D721Med (cell line): ENCODE data around the gene HMOX2.

Experiments used
- DNase-seq: peaks from one replicate; pipeline ENCODE4 v3.0.0; 2011; ENCODE audit warnings: low spot score; ENCODE audit not compliant: insufficient read length
- FAIRE-seq: peaks from 2 replicates; lab custom pipeline; 2011; peaks lifted over from hg19 to GRCh38; lab: Jason Lieb, UNC
- TF ChIP-seq, protein P1 (sequence below): IDR thresholded peaks from 2 replicates; pipeline ENCODE4 v1.5.1; 2012; ENCODE audit warnings: mild to moderate bottlenecking, control low read depth; ENCODE audit not compliant: insufficient read depth; ENCODE audit errors: missing control alignments

The HMOX2 gene

GRCh38 chr16:4523686-4524085, 47.5 kb downstream of the HMOX2 start:
- FAIRE-seq (no peak), DNase-seq (no peak)
- TF ChIP-seq, protein P1, sequence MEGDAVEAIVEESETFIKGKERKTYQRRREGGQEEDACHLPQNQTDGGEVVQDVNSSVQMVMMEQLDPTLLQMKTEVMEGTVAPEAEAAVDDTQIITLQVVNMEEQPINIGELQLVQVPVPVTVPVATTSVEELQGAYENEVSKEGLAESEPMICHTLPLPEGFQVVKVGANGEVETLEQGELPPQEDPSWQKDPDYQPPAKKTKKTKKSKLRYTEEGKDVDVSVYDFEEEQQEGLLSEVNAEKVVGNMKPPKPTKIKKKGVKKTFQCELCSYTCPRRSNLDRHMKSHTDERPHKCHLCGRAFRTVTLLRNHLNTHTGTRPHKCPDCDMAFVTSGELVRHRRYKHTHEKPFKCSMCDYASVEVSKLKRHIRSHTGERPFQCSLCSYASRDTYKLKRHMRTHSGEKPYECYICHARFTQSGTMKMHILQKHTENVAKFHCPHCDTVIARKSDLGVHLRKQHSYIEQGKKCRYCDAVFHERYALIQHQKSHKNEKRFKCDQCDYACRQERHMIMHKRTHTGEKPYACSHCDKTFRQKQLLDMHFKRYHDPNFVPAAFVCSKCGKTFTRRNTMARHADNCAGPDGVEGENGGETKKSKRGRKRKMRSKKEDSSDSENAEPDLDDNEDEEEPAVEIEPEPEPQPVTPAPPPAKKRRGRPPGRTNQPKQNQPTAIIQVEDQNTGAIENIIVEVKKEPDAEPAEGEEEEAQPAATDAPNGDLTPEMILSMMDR: no peak

DNA sequence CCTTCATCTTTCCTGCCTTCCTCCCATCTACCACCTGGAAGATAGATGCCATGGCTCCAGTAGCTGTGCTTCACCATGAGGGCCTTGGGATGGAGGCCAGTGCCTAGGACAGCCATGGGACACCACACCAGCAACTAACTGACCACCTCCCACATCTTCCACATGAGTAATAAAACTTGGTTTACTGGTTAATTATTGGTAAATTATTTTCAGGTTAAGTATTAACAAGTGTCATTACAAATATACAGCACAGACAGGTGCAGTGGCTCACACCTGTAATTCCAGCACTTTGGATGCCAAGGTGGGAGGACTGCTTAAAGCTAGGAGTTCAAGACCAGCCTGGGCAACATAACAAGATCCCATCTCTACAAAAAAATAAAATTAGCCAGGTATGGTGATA, 48.4 kb downstream of the HMOX2 start:
- TF ChIP-seq, protein P1: no peak
- FAIRE-seq (no peak), DNase-seq (no peak)

DNA sequence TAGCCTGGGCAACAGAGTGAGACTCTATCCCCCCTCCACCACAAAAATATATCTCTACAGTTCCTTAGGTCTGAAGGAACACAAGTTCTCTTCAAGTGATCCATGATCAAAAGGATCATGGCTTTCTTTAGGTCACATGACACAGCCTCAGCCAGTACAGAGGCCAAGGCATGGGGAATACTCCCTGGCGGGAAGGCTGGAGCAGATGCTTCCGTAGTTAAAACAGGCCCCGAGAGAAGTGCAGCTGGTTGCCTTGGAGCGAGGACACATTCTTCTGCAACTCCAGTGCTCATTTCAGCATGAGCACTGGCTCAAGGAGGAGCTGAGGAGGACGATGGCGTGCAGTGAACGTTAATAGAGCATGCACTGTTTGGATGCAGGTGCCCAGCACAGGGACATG, 48.9 kb downstream of the HMOX2 start:
- no peak for FAIRE-seq
- TF ChIP-seq, protein P1: no peak

GRCh38 chr16:4525634-4526277, 49.6 kb downstream of the HMOX2 start:
- TF ChIP-seq, protein P1: no peak
- FAIRE-seq: no peak
- no peak for DNase-seq

More for the DNA sequence above, 48.9 kb downstream of the HMOX2 start:
- no peak for DNase-seq

GRCh38 chr16:4529085-4530060, 53.2 kb downstream of the HMOX2 start:
- TF ChIP-seq, protein P1: no peak
- FAIRE-seq (no peak), DNase-seq (no peak)

- TF ChIP-seq, protein P1: no peak
- FAIRE-seq (no peak), DNase-seq (no peak)
These were observed 55.6 kb downstream of the HMOX2 start for GRCh38 chr16:4531811-4532210.

- no peak for FAIRE-seq
- DNase-seq: no peak
- TF ChIP-seq, protein P1: no peak
These were observed 56.0 kb downstream of the HMOX2 start for GRCh38 chr16:4532238-4532637.
